Lower leg skin (tissue), 3 donors: Measurements from ENCODE around the gene FGF21.

Experiments
- POLR2A ChIP-seq, 2 donors: fragments of 450-650 bp; IDR thresholded peaks; one replicate each; pipeline ENCODE4 v1.6.1; 2016 to 2017; ENCODE audit warnings: antibody characterized with exemption in 2 of 2, mild to moderate bottlenecking in 1 of 2, moderate library complexity in 1 of 2
- TF ChIP-seq, protein P1 (sequence below), 3 donors: fragments of 450-650 bp; IDR thresholded peaks; one replicate each; pipeline ENCODE4 v1.5.1; 2016; ENCODE audit warnings: antibody characterized with exemption in 3 of 3, mild to moderate bottlenecking in 3 of 3, moderate library complexity in 2 of 3

DNA sequence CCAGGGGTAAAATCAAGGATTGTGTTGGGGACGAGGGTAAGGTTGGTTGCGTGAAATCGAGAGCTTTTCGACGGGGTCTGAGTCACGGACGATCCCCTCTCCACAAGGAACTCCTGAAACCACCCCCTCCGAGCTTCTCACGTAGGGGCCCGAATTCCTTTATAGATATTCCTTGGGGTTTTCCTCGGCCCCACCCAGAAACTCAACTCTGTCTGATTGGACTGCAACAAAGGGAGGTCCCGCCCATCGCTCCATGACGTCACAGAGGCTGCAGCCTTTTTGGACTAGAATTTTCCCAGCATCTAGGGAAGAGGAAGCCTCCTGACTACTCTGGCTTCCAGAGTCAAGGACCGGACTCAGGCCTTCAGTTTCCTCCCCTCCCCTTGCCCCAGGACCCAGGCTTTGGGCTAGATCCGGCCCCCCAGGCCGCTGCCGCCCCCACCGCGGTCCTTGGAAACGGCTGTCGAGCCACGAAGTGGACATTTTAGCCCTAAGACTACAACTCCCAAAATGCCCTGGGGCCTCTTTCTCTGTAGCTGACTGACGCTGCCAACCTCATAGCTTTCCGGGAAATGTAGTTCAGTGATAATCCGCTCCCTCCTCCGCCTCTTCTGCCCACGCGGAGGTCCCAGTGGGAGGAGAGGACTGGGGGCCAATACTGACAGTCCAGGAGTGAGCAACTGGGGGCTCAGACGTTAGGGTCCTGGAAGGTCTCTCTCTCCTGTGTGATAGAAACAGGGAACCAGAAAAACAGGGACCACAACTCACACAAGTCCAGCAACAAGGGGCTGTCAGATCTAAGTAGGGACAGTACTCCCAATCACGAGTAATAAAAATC, 8.4 kb upstream of the FGF21 start, which contains the start of gene IZUMO1:
- TF ChIP-seq, protein P1, sequence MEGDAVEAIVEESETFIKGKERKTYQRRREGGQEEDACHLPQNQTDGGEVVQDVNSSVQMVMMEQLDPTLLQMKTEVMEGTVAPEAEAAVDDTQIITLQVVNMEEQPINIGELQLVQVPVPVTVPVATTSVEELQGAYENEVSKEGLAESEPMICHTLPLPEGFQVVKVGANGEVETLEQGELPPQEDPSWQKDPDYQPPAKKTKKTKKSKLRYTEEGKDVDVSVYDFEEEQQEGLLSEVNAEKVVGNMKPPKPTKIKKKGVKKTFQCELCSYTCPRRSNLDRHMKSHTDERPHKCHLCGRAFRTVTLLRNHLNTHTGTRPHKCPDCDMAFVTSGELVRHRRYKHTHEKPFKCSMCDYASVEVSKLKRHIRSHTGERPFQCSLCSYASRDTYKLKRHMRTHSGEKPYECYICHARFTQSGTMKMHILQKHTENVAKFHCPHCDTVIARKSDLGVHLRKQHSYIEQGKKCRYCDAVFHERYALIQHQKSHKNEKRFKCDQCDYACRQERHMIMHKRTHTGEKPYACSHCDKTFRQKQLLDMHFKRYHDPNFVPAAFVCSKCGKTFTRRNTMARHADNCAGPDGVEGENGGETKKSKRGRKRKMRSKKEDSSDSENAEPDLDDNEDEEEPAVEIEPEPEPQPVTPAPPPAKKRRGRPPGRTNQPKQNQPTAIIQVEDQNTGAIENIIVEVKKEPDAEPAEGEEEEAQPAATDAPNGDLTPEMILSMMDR (IDR thresholded peaks at IDR 0.05) = no peak
- no peak for TF ChIP-seq POLR2A (IDR thresholded peaks at IDR 0.05)
